IPS DF 6.9 (cell line): ENCODE measurements around the gene ZBTB43.

ENCODE experiments used
- DNase-seq: peaks from one replicate; pipeline ENCODE4 v3.0.0-alpha.2; 2013; ENCODE audit warnings: low read depth, low spot score
- H3K27ac ChIP-seq: one replicate; pipeline ENCODE4 v1.5.1; 2013; ENCODE audit warnings: low read length, control low read depth
- H3K27me3 ChIP-seq: 2 replicates; pipeline ENCODE4 v1.6.1; 2013; ENCODE audit warnings: mild to moderate bottlenecking, low read length; ENCODE audit not compliant: control insufficient read depth, insufficient read depth
- H3K36me3 ChIP-seq: 2 replicates; pipeline ENCODE4 v1.6.1; 2013; ENCODE audit warnings: low read length; ENCODE audit not compliant: control insufficient read depth, insufficient read depth
- H3K4me1 ChIP-seq: 2 replicates; pipeline ENCODE4 v1.6.1; 2013; ENCODE audit warnings: low read length; ENCODE audit not compliant: control insufficient read depth, insufficient read depth
- H3K4me3 ChIP-seq: 2 replicates; pipeline ENCODE4 v1.5.1; 2013; ENCODE audit warnings: mild to moderate bottlenecking, low read length
- H3K9me3 ChIP-seq: 2 replicates; pipeline ENCODE4 v1.6.1; 2013; ENCODE audit warnings: low read length, inconsistent platforms; ENCODE audit not compliant: control insufficient read depth, insufficient read depth
- WGBS: extraction: QIAGEN DNeasy Blood & Tissue Kit; methylation state at CpG from one replicate; pipeline ENCODE4 v1.1.7; 2013; ENCODE audit warnings: mixed read lengths, missing lambda C conversion rate; ENCODE audit not compliant: insufficient read length, insufficient coverage; 5-methylcytosine and 5-hydroxymethylcytosine counted together

The ZBTB43 gene

GRCh38 chr9:126885131-126885641 is 80.3 kb downstream of the ZBTB43 start:
- H3K36me3 ChIP-seq = peaks cover 5% of the 10 kb centered on the region; the same call in 1 of the 2 replicates
- H3K27ac ChIP-seq = no peak overlapping the region
- no peak for DNase-seq
- WGBS = no CpG with 5 or more reads among the region's 6 CpGs
- no peaks in the 10 kb centered on the region for H3K9me3 ChIP-seq
- H3K4me3 ChIP-seq = no peak overlapping the region
- peaks cover 3% of the 10 kb centered on the region; the same call in 1 of the 2 replicates for H3K4me1 ChIP-seq
- no peaks in the 10 kb centered on the region for H3K27me3 ChIP-seq

GRCh38 chr9:126886034-126886822 is 81.4 kb downstream of the ZBTB43 start:
- WGBS = no CpG with 5 or more reads among the region's 23 CpGs
- Histone ChIP-seq H3K36me3 (0 out of 2 replicates have a peak, but pooled peaks cover 2% of the 10 kb centered on the region), H3K4me1 (peaks cover 3% of the 10 kb centered on the region; the same call in 1 of the 2 replicates), H3K9me3 (no peaks in the 10 kb centered on the region), H3K4me3 (no peak overlapping the region), H3K27ac (no peak overlapping the region), H3K27me3 (no peaks in the 10 kb centered on the region)
- no peak for DNase-seq

- WGBS = no CpG with 5 or more reads among the region's 10 CpGs
- Histone ChIP-seq H3K27me3 (no peaks in the 10 kb centered on the region), H3K4me1 (peaks cover 3% of the 10 kb centered on the region; the same call in 1 of the 2 replicates), H3K36me3 (0 out of 2 replicates have a peak, but pooled peaks cover 2% of the 10 kb centered on the region), H3K27ac (no peak overlapping the region), H3K4me3 (no peak overlapping the region), H3K9me3 (no peaks in the 10 kb centered on the region)
- no peak for DNase-seq
These were observed 82.1 kb downstream of the ZBTB43 start for GRCh38 chr9:126886897-126887296.
